Epithelial cell of esophagus (primary cell): ENCODE data around the gene ANGPTL8.
A peak's percentile ranks its signal among the peaks of the same experiment; 100 is the strongest.

Experiments used
- DNase-seq: peaks from one replicate; pipeline ENCODE4 v3.0.0; 2010; ENCODE audit warnings: low read depth
- H3K4me3 ChIP-seq: 2 replicates; pipeline ENCODE4 v1.5.1; 2011; ENCODE audit warnings: mild to moderate bottlenecking, low read length, control low read depth
- TF ChIP-seq, protein P1 (sequence below): IDR thresholded peaks from 2 replicates; pipeline ENCODE4 v1.5.1; 2011; ENCODE audit warnings: low read depth, mild to moderate bottlenecking, low read length, control low read depth, inconsistent platforms; ENCODE audit not compliant: insufficient read depth; ENCODE audit errors: missing control alignments

ANGPTL8 gene

GRCh38 chr19:11237321-11237720 lies 2.1 kb upstream of the ANGPTL8 start:
- no peak for DNase-seq
- no peak overlapping the region for H3K4me3 ChIP-seq
- TF ChIP-seq, protein P1, sequence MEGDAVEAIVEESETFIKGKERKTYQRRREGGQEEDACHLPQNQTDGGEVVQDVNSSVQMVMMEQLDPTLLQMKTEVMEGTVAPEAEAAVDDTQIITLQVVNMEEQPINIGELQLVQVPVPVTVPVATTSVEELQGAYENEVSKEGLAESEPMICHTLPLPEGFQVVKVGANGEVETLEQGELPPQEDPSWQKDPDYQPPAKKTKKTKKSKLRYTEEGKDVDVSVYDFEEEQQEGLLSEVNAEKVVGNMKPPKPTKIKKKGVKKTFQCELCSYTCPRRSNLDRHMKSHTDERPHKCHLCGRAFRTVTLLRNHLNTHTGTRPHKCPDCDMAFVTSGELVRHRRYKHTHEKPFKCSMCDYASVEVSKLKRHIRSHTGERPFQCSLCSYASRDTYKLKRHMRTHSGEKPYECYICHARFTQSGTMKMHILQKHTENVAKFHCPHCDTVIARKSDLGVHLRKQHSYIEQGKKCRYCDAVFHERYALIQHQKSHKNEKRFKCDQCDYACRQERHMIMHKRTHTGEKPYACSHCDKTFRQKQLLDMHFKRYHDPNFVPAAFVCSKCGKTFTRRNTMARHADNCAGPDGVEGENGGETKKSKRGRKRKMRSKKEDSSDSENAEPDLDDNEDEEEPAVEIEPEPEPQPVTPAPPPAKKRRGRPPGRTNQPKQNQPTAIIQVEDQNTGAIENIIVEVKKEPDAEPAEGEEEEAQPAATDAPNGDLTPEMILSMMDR = no peak

DNA sequence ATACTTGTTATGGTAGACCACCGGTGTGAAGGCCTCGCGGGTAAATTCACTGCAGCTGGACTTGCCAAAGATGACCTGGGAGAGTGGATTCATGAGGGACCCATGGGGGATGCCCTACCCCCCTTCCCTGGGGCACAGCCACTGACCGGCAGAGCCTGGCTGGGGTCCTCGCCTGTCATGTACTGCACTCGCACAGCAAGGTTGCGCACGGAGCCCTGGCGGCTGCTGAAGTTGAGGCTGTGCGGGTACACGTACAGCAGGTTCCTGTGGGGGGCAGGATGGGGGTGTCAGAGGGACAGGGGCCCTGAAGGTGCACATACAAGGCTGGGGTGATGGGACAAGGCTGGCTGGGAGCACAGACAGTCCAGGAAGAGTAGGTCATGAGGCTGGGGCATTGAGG lies 1.4 kb upstream of the ANGPTL8 start:
- no peak for DNase-seq
- H3K4me3 ChIP-seq = no peak overlapping the region
- TF ChIP-seq, protein P1 = no peak

- no peak for DNase-seq
- H3K4me3 ChIP-seq = no peak overlapping the region
- TF ChIP-seq, protein P1 = no peak
These were observed 540 bp upstream of the ANGPTL8 start for GRCh38 chr19:11238781-11239376.

GRCh38 chr19:11240008-11240444 lies 607 bp downstream of the ANGPTL8 start:
- no peak overlapping the region for H3K4me3 ChIP-seq
- TF ChIP-seq, protein P1 = no peak
- no peak for DNase-seq

GRCh38 chr19:11242025-11242424 lies 2.6 kb downstream of the ANGPTL8 start:
- H3K4me3 ChIP-seq = no peak overlapping the region
- TF ChIP-seq, protein P1 = no peak
- DNase-seq = no peak

DNA sequence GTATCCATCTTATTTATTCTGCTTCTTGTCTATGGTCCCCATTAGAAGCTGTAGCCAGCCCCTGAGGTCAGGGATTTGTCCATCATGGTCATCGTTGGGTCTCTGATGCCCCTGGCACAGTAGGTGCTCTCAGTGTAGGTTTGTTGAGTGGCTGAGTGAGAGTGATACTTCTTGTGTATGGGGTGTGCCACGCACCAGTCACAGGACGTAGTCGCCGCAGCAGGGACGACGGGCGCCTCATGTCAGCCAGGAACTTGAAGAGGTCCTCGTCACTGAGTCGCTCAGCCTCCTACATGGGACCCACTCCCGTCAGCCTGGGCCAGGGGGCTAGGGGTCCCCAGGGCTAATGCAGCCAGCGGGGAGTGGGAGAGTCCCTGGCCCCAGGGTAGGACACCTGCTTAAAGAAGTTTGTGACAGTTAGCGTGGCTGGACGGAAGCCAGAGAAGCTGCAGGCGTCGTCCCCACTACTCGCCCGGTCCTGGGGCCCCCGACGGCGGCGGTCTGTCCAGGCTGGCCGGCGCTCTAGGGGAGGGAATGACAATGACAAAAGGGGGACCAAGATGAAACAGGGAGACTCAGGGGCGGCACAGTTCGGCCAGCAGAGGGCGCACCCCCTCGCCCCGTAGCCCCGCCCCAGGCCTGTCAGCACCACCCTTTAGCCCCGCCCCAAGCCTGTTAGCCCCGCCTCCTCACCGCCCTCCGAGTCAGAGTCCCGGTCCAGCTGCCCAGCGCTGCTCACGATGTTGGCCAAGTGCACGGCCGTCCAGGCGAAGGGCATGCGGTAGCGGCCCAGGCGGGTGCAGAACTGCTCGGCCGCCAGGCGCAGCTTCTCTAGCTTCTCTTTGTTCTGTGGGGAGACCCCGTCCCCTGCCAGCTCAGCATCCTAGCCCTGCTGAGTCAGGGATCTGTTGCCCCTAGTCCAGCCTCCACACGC lies 3.7 kb downstream of the ANGPTL8 start:
- H3K4me3 ChIP-seq = no peak overlapping the region
- TF ChIP-seq, protein P1 = peak; percentile 64
- DNase-seq = peak; percentile 80
